Cardiac muscle cell (in vitro differentiated cells and primary cell): Measurements from ENCODE around the gene FHL3. TPM values are rescaled to one million over a fixed set of nuclear protein-coding genes. Genes with fewer than 3 reads are reported as not detected.

Source experiments
- DNase-seq, 2 donors: peaks; one replicate each; pipeline versions ENCODE4 v3.0.0 to v3.0.0-alpha.2; 2010 to 2017; ENCODE audit warnings: low read depth in 1 of 2, low spot score in 1 of 2
- H3K27ac ChIP-seq: fragments of 200-600 bp; sonication (generic); 2 replicates; pipeline ENCODE4 v1.5.1; 2016
- H3K27me3 ChIP-seq: fragments of 200-600 bp; sonication (generic); 2 replicates; pipeline ENCODE4 v1.6.0; 2016; ENCODE audit warnings: control low read depth
- H3K36me3 ChIP-seq: fragments of 200-600 bp; sonication (generic); 2 replicates; pipeline ENCODE4 v1.5.1; 2016; ENCODE audit warnings: control low read depth
- H3K4me1 ChIP-seq: fragments of 200-600 bp; sonication (generic); 2 replicates; pipeline ENCODE4 v1.8.1; 2017; ENCODE audit warnings: low read depth, mild to moderate bottlenecking, mixed run types
- H3K4me3 ChIP-seq: fragments of 200-600 bp; sonication (generic); 2 replicates; pipeline ENCODE4 v1.5.1; 2016; ENCODE audit warnings: mild to moderate bottlenecking
- H3K9me3 ChIP-seq: fragments of 200-600 bp; sonication (generic); 2 replicates; pipeline ENCODE4 v1.5.1; 2017; ENCODE audit warnings: low read depth, mild to moderate bottlenecking, control low read depth
- CTCF ChIP-seq: IDR thresholded peaks from 2 replicates; pipeline ENCODE4 v1.5.1; 2012; ENCODE audit warnings: low read depth, mild to moderate bottlenecking, low read length
- polyA plus RNA-seq: library from polyadenylated mRNA; unstranded; fragments of >200 nt; fragmentation: Nextera tagmentation; extraction: Ambion mirVana; gene quantifications from 2 replicates; pipeline ENCODE4 v1.2.1, GENCODE V29; 2016
- total RNA-seq: library from RNA; depleted of rRNA; stranded (reverse); fragments of >200 nt; gene quantifications from 2 replicates; pipeline ENCODE4 v1.2.3, GENCODE V29; 2016

Gene FHL3
- total and polyA plus RNA-seq, 2 experiments from 2014 or later = 33.0 to 47.4 TPM

- Histone ChIP-seq H3K9me3 (no peaks in the 10 kb centered on the region), H3K4me1 (peaks cover 27% of the 10 kb centered on the region), H3K27me3 (no peaks in the 10 kb centered on the region), H3K36me3 (no peaks in the 10 kb centered on the region), H3K27ac (peak overlapping the region; percentile 80), H3K4me3 (no peak overlapping the region)
- no peak for DNase-seq
- TF ChIP-seq CTCF = no peak
Measured at GRCh38 chr1:38000233-38000528, 5.1 kb downstream of the FHL3 start.

- peak in 1 of 2 donors; percentile 84 for DNase-seq
- H3K4me1 ChIP-seq = peaks cover 27% of the 10 kb centered on the region
- TF ChIP-seq CTCF = no peak
- H3K9me3 ChIP-seq = no peaks in the 10 kb centered on the region
- no peaks in the 10 kb centered on the region for H3K36me3 ChIP-seq
- H3K4me3 ChIP-seq = no peak overlapping the region
- no peaks in the 10 kb centered on the region for H3K27me3 ChIP-seq
- peak overlapping the region; percentile 80 for H3K27ac ChIP-seq
Measured at GRCh38 chr1:37999430-38000232, 5.7 kb downstream of the FHL3 start.

GRCh38 chr1:37998913-37999429 lies 6.3 kb downstream of the FHL3 start:
- no peak for DNase-seq
- no peak for TF ChIP-seq CTCF
- H3K4me1 ChIP-seq = peaks cover 21% of the 10 kb centered on the region

GRCh38 chr1:37998089-37998808 lies 7.1 kb downstream of the FHL3 start:
- Histone ChIP-seq H3K27me3 (no peaks in the 10 kb centered on the region), H3K9me3 (no peaks in the 10 kb centered on the region), H3K36me3 (no peaks in the 10 kb centered on the region), H3K4me1 (peaks cover 20% of the 10 kb centered on the region), H3K4me3 (no peak overlapping the region), H3K27ac (no peak overlapping the region)
- TF ChIP-seq CTCF = no peak
- no peak for DNase-seq

More at GRCh38 chr1:37998913-37999429, 6.3 kb downstream of the FHL3 start:
- H3K4me3 ChIP-seq = no peak overlapping the region
- H3K9me3 ChIP-seq = no peaks in the 10 kb centered on the region
- peak overlapping the region; percentile 80 for H3K27ac ChIP-seq
- H3K36me3 ChIP-seq = no peaks in the 10 kb centered on the region
- H3K27me3 ChIP-seq = no peaks in the 10 kb centered on the region

- TF ChIP-seq CTCF = no peak
- H3K4me1 ChIP-seq = peaks cover 20% of the 10 kb centered on the region
- no peaks in the 10 kb centered on the region for H3K36me3 ChIP-seq
- no peaks in the 10 kb centered on the region for H3K27me3 ChIP-seq
- DNase-seq = no peak
- H3K27ac ChIP-seq = no peak overlapping the region
- no peaks in the 10 kb centered on the region for H3K9me3 ChIP-seq
- no peak overlapping the region for H3K4me3 ChIP-seq
Measured at GRCh38 chr1:37997256-37998088, 7.8 kb downstream of the FHL3 start.
